H9 (cell line): Measurements from ENCODE around the gene TOMT. TPM values are rescaled to one million over a fixed set of nuclear protein-coding genes. Genes with fewer than 3 reads are reported as not detected.

Experiments
- DNase-seq: peaks from one replicate; pipeline ENCODE4 v3.0.0-alpha.2; 2017
- H2AFZ ChIP-seq: one replicate; pipeline ENCODE4 v1.6.1; 2013; ENCODE audit warnings: mild to moderate bottlenecking, low read length, control low read depth, moderate library complexity
- H2AK5ac ChIP-seq: 2 replicates; pipeline ENCODE4 v1.6.1; 2013; ENCODE audit warnings: low read length, control low read depth, mixed read lengths; ENCODE audit not compliant: insufficient read length
- H2BK120ac ChIP-seq: one replicate; pipeline ENCODE4 v1.6.1; 2013; ENCODE audit warnings: low read depth, mild to moderate bottlenecking, low read length, control low read depth, inconsistent platforms; ENCODE audit not compliant: poor library complexity, severe bottlenecking
- H2BK12ac ChIP-seq: 2 replicates; pipeline ENCODE4 v1.6.1; 2013; ENCODE audit warnings: low read length, control low read depth, mixed read lengths, low read depth; ENCODE audit not compliant: insufficient read length
- H2BK15ac ChIP-seq: 2 replicates; pipeline ENCODE4 v1.6.1; 2013; ENCODE audit warnings: low read depth, low read length, control low read depth
- H2BK20ac ChIP-seq: one replicate; pipeline ENCODE4 v1.6.1; 2013; ENCODE audit warnings: low read depth, mild to moderate bottlenecking, low read length, control low read depth, inconsistent platforms; ENCODE audit not compliant: poor library complexity, severe bottlenecking
- H2BK5ac ChIP-seq: 2 replicates; pipeline ENCODE4 v1.6.1; 2013; ENCODE audit warnings: low read length, control low read depth, mixed read lengths; ENCODE audit not compliant: insufficient read length
- H3K14ac ChIP-seq: 2 replicates; pipeline ENCODE4 v1.6.1; 2013; ENCODE audit warnings: low read length, control low read depth; ENCODE audit not compliant: insufficient read depth
- H3K18ac ChIP-seq: 2 replicates; pipeline ENCODE4 v1.6.1; 2013; ENCODE audit warnings: low read depth, mild to moderate bottlenecking, mixed read lengths, low read length, control low read depth; ENCODE audit not compliant: insufficient read length
- H3K23ac ChIP-seq: 2 replicates; pipeline ENCODE4 v1.6.1; 2013; ENCODE audit warnings: low read length, control low read depth, mixed read lengths, low read depth; ENCODE audit not compliant: insufficient read length
- H3K23me2 ChIP-seq: 2 replicates; pipeline ENCODE4 v1.6.1; 2013; ENCODE audit warnings: low read depth, mild to moderate bottlenecking, mixed read lengths, low read length, control low read depth; ENCODE audit not compliant: insufficient read length, poor library complexity, severe bottlenecking
- H3K27ac ChIP-seq: 2 replicates; pipeline ENCODE4 v1.5.1; 2013; ENCODE audit warnings: low read length, control low read depth, mixed read lengths, low read depth; ENCODE audit not compliant: insufficient read length
- H3K27me3 ChIP-seq: 2 replicates; pipeline ENCODE4 v1.6.1; 2013; ENCODE audit warnings: low read length, control low read depth, inconsistent platforms; ENCODE audit not compliant: insufficient read depth
- H3K4ac ChIP-seq: 2 replicates; pipeline ENCODE4 v1.6.1; 2013; ENCODE audit warnings: low read depth, mild to moderate bottlenecking, control low read depth, inconsistent platforms, low read length, moderate library complexity
- H3K4me1 ChIP-seq: 2 replicates; pipeline ENCODE4 v1.6.1; 2013; ENCODE audit warnings: low read length, control low read depth, inconsistent platforms; ENCODE audit not compliant: insufficient read depth
- H3K4me2 ChIP-seq: 2 replicates; pipeline ENCODE4 v1.6.1; 2013; ENCODE audit warnings: low read length, control low read depth, mixed read lengths; ENCODE audit not compliant: insufficient read length, insufficient read depth
- H3K56ac ChIP-seq: 2 replicates; pipeline ENCODE4 v1.6.1; 2013; ENCODE audit warnings: low read depth, mild to moderate bottlenecking, mixed read lengths, low read length, control low read depth; ENCODE audit not compliant: insufficient read length
- H3K79me1 ChIP-seq: 2 replicates; pipeline ENCODE4 v1.6.1; 2013; ENCODE audit warnings: low read depth, mild to moderate bottlenecking, moderate library complexity, low read length, control low read depth, inconsistent platforms; ENCODE audit not compliant: insufficient read depth, poor library complexity, severe bottlenecking
- H3K79me2 ChIP-seq: 2 replicates; pipeline ENCODE4 v1.6.1; 2013; ENCODE audit warnings: low read length, control low read depth, inconsistent platforms; ENCODE audit not compliant: insufficient read depth
- H3K9ac ChIP-seq: 2 replicates; pipeline ENCODE4 v1.6.1; 2013; ENCODE audit warnings: low read length, control low read depth, mixed read lengths; ENCODE audit not compliant: insufficient read length; ENCODE audit errors: extremely low read depth
- H3K9me3 ChIP-seq: one replicate; pipeline ENCODE4 v1.6.1; 2013; ENCODE audit warnings: low read depth, low read length, inconsistent platforms; ENCODE audit not compliant: control insufficient read depth
- H3T11ph ChIP-seq: one replicate; pipeline ENCODE4 v1.6.1; 2013; ENCODE audit warnings: mild to moderate bottlenecking, low read length, control low read depth, inconsistent platforms
- H4K20me1 ChIP-seq: one replicate; pipeline ENCODE4 v1.6.1; 2013; ENCODE audit not compliant: control insufficient read depth, insufficient read length, insufficient read depth
- H4K5ac ChIP-seq: 2 replicates; pipeline ENCODE4 v1.6.1; 2013; ENCODE audit warnings: low read depth, mild to moderate bottlenecking, mixed read lengths, low read length, control low read depth; ENCODE audit not compliant: insufficient read length
- H4K8ac ChIP-seq: replicated peaks from 2 replicates; pipeline ENCODE4 v1.6.1; 2013; ENCODE audit warnings: low read length, control low read depth, mixed read lengths, low read depth; ENCODE audit not compliant: insufficient read length
- H4K91ac ChIP-seq: 2 replicates; pipeline ENCODE4 v1.6.1; 2013; ENCODE audit warnings: low read depth, mild to moderate bottlenecking, moderate library complexity, mixed read lengths, low read length, control low read depth; ENCODE audit not compliant: insufficient read length
- H3K27ac Mint-ChIP-seq, 3 experiments: 2 replicates in 2 of 3; 3 replicates in 1 of 3; pipeline ENCODE4 v1.8.0; 2020 to 2021; ENCODE audit warnings: mixed read lengths in 3 of 3, mild to moderate bottlenecking in 1 of 3, moderate library complexity in 1 of 3
- H3K27me3 Mint-ChIP-seq: 2 replicates; pipeline ENCODE4 v1.8.0; 2021; ENCODE audit warnings: low read depth, mild to moderate bottlenecking, moderate library complexity, mixed read lengths
- H3K36me3 Mint-ChIP-seq, 3 experiments: 2 replicates in 2 of 3; 3 replicates in 1 of 3; pipeline ENCODE4 v1.8.0; 2020 to 2021; ENCODE audit warnings: low read depth in 3 of 3, mixed read lengths in 3 of 3; ENCODE audit not compliant: insufficient read depth in 1 of 3
- H3K4me1 Mint-ChIP-seq, 2 experiments: 2 replicates each; pipeline ENCODE4 v1.8.0; 2020; ENCODE audit warnings: mixed read lengths in 2 of 2
- H3K4me3 Mint-ChIP-seq, 2 experiments: 2 replicates in 1 of 2; 3 replicates in 1 of 2; pipeline ENCODE4 v1.8.0; 2020 to 2021; ENCODE audit warnings: mild to moderate bottlenecking in 2 of 2, mixed read lengths in 2 of 2, moderate library complexity in 1 of 2
- H3K9me3 Mint-ChIP-seq, 2 experiments: 2 replicates in 1 of 2; 3 replicates in 1 of 2; pipeline ENCODE4 v1.8.0; 2020; ENCODE audit warnings: mild to moderate bottlenecking in 2 of 2, mixed read lengths in 2 of 2, moderate library complexity in 1 of 2
- WGBS: extraction: QIAGEN DNeasy Blood & Tissue Kit; methylation state at CpG from one replicate; pipeline ENCODE4 v1.1.7; 2013; ENCODE audit warnings: missing lambda C conversion rate, low lambda C conversion rate, mixed read lengths; ENCODE audit not compliant: insufficient read length; ENCODE audit errors: extremely low coverage; 5-methylcytosine and 5-hydroxymethylcytosine counted together
- total RNA-seq: library from RNA; stranded (reverse); gene quantifications from 2 replicates; pipeline ENCODE4 v1.2.1, GENCODE V29; 2021
- TF ChIP-seq, protein P1 (sequence below): fragments of 200-600 bp; sonication (generic); conservative IDR thresholded peaks from 3 replicates; pipeline ENCODE4 v1.8.0; 2021; ENCODE audit warnings: antibody characterized with exemption, mild to moderate bottlenecking

TOMT gene
- total RNA-seq, 1 experiment from 2014 or later: not detected

DNA sequence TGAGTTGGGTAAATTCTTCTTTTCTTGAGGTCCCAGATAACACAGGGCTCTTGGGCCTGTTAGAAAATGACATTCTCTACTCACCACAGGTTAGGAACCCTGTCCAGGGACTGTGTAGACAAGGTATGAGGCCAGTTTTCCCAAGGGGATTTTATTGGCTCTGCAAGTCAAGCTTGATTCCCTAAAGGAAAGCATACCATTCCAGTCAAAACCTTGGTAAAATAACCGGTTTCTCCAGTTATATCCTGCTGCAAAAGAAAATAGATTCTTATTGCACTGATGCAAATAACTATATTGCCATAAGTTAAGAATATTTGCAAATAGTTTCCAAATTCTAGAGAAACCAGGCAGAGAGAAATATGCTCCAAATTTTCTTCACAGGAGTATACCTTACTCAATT is 20.2 kb downstream of the TOMT start:
- no peak overlapping the region for H4K91ac ChIP-seq
- no peaks in the 10 kb centered on the region for H3K27me3 ChIP-seq
- no peaks in the 10 kb centered on the region for H3K4me1 ChIP-seq
- no peak overlapping the region for H2AFZ ChIP-seq
- no peaks in the 10 kb centered on the region for H3K4me1 Mint-ChIP-seq
- H3K4me3 Mint-ChIP-seq: no peak overlapping the region
- H3K18ac ChIP-seq: no peak overlapping the region
- H2AK5ac ChIP-seq: no peak overlapping the region
- TF ChIP-seq, protein P1, sequence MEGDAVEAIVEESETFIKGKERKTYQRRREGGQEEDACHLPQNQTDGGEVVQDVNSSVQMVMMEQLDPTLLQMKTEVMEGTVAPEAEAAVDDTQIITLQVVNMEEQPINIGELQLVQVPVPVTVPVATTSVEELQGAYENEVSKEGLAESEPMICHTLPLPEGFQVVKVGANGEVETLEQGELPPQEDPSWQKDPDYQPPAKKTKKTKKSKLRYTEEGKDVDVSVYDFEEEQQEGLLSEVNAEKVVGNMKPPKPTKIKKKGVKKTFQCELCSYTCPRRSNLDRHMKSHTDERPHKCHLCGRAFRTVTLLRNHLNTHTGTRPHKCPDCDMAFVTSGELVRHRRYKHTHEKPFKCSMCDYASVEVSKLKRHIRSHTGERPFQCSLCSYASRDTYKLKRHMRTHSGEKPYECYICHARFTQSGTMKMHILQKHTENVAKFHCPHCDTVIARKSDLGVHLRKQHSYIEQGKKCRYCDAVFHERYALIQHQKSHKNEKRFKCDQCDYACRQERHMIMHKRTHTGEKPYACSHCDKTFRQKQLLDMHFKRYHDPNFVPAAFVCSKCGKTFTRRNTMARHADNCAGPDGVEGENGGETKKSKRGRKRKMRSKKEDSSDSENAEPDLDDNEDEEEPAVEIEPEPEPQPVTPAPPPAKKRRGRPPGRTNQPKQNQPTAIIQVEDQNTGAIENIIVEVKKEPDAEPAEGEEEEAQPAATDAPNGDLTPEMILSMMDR: no peak
- H2BK15ac ChIP-seq: no peak overlapping the region
- no peaks in the 10 kb centered on the region for H3K23me2 ChIP-seq
- no peak overlapping the region for H3K27ac Mint-ChIP-seq
- H3K23ac ChIP-seq: no peak overlapping the region
- peaks cover 8 to 17% (median 8%) of the 10 kb centered on the region in 3 experiments; a peak in 6 of 7 replicates for H3K36me3 Mint-ChIP-seq
- no peaks in the 10 kb centered on the region for H3K79me1 ChIP-seq
- H3K27me3 Mint-ChIP-seq: peaks cover 40% of the 10 kb centered on the region
- no peak overlapping the region for H4K8ac ChIP-seq
- no peaks in the 10 kb centered on the region for H4K20me1 ChIP-seq
- no peak overlapping the region for H3T11ph ChIP-seq
- H3K9ac ChIP-seq: no peak overlapping the region
- DNase-seq: no peak
- no peaks in the 10 kb centered on the region for H3K79me2 ChIP-seq
- no peak overlapping the region for H2BK12ac ChIP-seq
- no peak overlapping the region for H3K4me2 ChIP-seq
- no peak overlapping the region for H3K14ac ChIP-seq
- H2BK120ac ChIP-seq: no peak overlapping the region
- no peak overlapping the region for H3K56ac ChIP-seq
- no CpG with 5 or more reads among the region's 1 CpG for WGBS
- no peak overlapping the region for H4K5ac ChIP-seq
- H3K4ac ChIP-seq: no peak overlapping the region
- H3K9me3 Mint-ChIP-seq: peaks cover 30 to 54% of the 10 kb centered on the region in 2 experiments
- H2BK5ac ChIP-seq: no peak overlapping the region
- peaks cover 10% of the 10 kb centered on the region for H3K9me3 ChIP-seq
- H2BK20ac ChIP-seq: no peak overlapping the region
- no peak overlapping the region for H3K27ac ChIP-seq
